NOMO-1 treated with DMSO at 0.1 percent for 48 hours (cell line): ENCODE measurements around the gene ZFP90.

Experiments used
- DNase-seq: peaks from one replicate; lab custom pipeline; 2025; ENCODE audit not compliant: unreplicated experiment; lab: John Stamatoyannopoulos, UW

The ZFP90 gene

GRCh38 chr16:68575082-68575481 is 36.0 kb downstream of the ZFP90 start:
- DNase-seq: no peak

- no peak for DNase-seq
These were observed 38.3 kb downstream of the ZFP90 start for GRCh38 chr16:68577352-68577853.

- peak; percentile 38 for DNase-seq
These were observed 51.3 kb downstream of the ZFP90 start for GRCh38 chr16:68590201-68590994.

GRCh38 chr16:68592466-68593337 is 53.6 kb downstream of the ZFP90 start:
- no peak for DNase-seq

GRCh38 chr16:68596266-68596665 is 57.2 kb downstream of the ZFP90 start:
- DNase-seq: no peak

GRCh38 chr16:68599586-68599985 is 60.5 kb downstream of the ZFP90 start:
- DNase-seq: no peak

- no peak for DNase-seq
These were observed 66.7 kb downstream of the ZFP90 start for GRCh38 chr16:68605746-68606145.

- no peak for DNase-seq
These were observed 68.4 kb downstream of the ZFP90 start for GRCh38 chr16:68607443-68607842.

- no peak for DNase-seq
These were observed 69.2 kb downstream of the ZFP90 start for GRCh38 chr16:68608330-68608729.

- no peak for DNase-seq
These were observed 73.9 kb downstream of the ZFP90 start for GRCh38 chr16:68612996-68613395.

- DNase-seq: no peak
These were observed 78.6 kb downstream of the ZFP90 start for GRCh38 chr16:68617734-68618133.
